Femur (tissue), 1 donor: ENCODE measurements around the gene DUSP22.

Experiments used
- DNase-seq: peaks from one replicate; pipeline ENCODE4 v3.0.0-alpha.2; 2017

DUSP22 gene

GRCh38 chr6:340991-341827 is 48.9 kb downstream of the DUSP22 start:
- DNase-seq = peak; percentile 58

GRCh38 chr6:341914-342831 is 49.9 kb downstream of the DUSP22 start:
- DNase-seq = no peak

- DNase-seq = no peak
Observed at GRCh38 chr6:342832-343179, 50.5 kb downstream of the DUSP22 start.

GRCh38 chr6:343226-343935 is 51.1 kb downstream of the DUSP22 start:
- no peak for DNase-seq

GRCh38 chr6:343960-344815 is 51.9 kb downstream of the DUSP22 start:
- no peak for DNase-seq

GRCh38 chr6:344816-345340 is 52.6 kb downstream of the DUSP22 start:
- DNase-seq = no peak

- no peak for DNase-seq
Observed at GRCh38 chr6:345747-346385, 53.6 kb downstream of the DUSP22 start.

GRCh38 chr6:346386-347030 is 54.2 kb downstream of the DUSP22 start:
- DNase-seq = no peak

GRCh38 chr6:347232-347631 is 54.9 kb downstream of the DUSP22 start:
- no peak for DNase-seq

- no peak for DNase-seq
Observed at GRCh38 chr6:347951-348859, 55.9 kb downstream of the DUSP22 start.

GRCh38 chr6:348860-349396 is 56.6 kb downstream of the DUSP22 start:
- DNase-seq = no peak

GRCh38 chr6:349491-349921 is 57.2 kb downstream of the DUSP22 start:
- no peak for DNase-seq

GRCh38 chr6:350371-350770 is 58.1 kb downstream of the DUSP22 start:
- DNase-seq = no peak

- DNase-seq = no peak
Observed at GRCh38 chr6:351011-351866, 59.0 kb downstream of the DUSP22 start.

- no peak for DNase-seq
Observed at GRCh38 chr6:351867-352289, 59.6 kb downstream of the DUSP22 start.

- no peak for DNase-seq
Observed at GRCh38 chr6:352474-352873, 60.2 kb downstream of the DUSP22 start.

- no peak for DNase-seq
Observed at GRCh38 chr6:352896-353470, 60.7 kb downstream of the DUSP22 start.
